ENCODE data around the gene ELMO1.

- TF ChIP-seq CTCF (IDR thresholded peaks at IDR 0.05; ENCODE audit: low read depth, low read length, poor library complexity, severe bottlenecking) = no peak
- no peak for TF ChIP-seq EZH2phosphoT487 (IDR thresholded peaks at IDR 0.05; ENCODE audit: borderline replicate concordance, low read length)
Observed at GRCh38 chr7:37344886-37345579, 103.6 kb downstream of the ELMO1 start.
